GM19035 (cell line): ENCODE data around the gene CPTP.

Source experiments
- ATAC-seq: cut with Tn5 transposase; IDR thresholded peaks from one replicate; pipeline ENCODE4 v1.9.1; 2021; ENCODE audit not compliant: unreplicated experiment

CPTP gene

DNA sequence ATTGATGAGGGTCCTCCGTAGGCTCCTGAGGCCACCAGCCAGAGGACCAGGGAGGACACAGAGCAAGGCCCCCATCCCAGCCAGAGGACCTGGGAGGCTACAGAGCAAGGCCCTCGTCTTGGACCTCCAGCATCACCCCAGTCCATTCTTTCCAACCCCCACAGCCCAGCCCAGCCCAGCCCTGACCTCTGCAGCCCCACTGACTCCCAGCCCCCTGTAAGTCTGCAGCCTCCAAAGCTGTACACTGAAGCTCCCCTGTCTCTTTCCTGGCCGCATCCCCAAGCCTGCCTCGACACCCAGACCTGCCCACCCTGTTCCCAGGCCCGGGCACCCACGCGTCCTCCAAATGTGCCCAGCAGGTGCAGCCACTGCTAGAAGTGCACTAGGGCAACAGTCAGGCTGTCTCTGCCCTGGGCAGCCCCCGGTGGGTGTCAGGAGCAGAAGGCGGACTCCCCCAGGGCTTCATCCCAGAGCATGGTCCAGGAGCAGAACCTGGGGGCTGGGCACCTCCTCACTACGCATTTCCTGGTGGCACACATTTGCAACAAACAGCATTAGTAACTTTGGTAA lies 22.5 kb downstream of the CPTP start:
- ATAC-seq, result no peak

DNA sequence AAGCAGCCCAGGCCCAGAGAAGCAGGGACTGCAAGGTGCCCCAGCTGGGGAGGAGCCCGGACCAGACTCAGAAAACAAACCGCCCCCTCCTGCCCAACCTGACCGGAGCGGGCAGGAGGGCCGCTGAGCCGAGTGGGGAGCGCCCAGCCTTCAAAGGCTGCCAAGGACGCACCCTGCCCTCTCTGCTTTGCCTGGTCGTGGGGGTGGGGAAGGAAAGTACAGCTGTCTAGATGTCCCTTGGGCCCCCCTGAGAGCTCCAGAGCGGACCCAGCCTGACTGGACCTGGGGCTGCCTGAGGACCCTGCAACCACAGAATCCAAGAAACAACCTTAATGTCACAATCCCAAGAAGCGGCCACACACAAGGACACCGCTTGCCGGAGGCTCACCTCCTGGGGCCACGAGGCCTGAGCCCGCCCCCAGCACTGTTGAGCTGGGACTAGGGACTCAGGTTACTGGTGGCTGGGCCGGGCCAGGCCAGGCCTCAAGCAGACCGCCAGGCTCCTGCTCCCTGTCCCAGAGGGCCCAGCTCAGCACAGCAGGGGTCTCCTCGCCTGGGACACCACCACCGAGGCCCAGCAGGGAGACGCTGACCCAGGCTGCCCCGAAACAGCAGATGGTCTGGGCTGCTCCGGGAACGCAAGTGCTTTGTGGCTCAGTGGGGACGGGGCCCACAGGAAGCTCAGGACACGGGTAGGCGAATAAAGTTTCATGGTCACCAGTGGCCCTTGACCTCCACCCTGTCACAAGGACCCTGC lies 23.2 kb downstream of the CPTP start:
- ATAC-seq, result no peak

DNA sequence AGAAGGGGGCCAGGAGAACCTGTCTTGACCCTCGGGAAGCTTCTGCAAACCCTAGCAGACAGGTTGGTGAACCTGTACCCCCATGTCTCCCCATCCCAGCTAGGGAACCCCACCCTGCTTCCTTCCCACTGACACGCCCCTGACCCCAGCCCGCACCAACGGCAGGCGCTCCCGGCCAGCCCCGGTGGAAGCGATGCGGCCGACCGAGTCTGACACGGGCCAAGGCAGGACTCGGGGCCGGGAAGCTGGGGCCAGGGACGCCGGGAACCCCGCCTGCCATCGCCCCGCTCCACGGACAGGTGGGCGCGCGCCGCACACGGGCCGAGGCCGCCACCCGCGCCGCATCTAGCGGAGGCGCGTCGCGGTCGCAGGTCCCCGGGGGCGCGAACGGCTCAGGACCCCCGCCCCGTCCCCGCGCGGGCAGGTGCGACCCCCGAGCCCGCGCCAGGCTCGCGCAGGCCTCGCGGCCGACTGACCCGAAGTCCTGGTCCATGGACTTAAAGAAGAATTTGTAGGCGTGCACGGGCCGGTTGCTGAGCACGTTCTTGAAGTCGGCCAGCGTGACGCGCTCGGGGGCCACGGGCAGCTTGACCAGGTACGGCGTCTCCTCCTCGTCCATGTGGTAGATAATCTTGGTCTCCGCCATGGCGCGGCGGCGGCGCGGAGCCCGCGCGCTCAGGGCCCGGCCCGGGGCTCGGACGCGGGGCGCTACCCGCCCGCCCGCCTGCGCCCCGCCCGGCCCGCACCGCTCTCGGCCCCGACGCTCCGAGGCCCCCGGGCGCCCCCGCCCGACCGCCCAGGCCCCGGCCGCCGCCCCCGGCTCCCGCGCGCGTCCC lies 24.0 kb downstream of the CPTP start:
- peak; percentile 34 for ATAC-seq

DNA sequence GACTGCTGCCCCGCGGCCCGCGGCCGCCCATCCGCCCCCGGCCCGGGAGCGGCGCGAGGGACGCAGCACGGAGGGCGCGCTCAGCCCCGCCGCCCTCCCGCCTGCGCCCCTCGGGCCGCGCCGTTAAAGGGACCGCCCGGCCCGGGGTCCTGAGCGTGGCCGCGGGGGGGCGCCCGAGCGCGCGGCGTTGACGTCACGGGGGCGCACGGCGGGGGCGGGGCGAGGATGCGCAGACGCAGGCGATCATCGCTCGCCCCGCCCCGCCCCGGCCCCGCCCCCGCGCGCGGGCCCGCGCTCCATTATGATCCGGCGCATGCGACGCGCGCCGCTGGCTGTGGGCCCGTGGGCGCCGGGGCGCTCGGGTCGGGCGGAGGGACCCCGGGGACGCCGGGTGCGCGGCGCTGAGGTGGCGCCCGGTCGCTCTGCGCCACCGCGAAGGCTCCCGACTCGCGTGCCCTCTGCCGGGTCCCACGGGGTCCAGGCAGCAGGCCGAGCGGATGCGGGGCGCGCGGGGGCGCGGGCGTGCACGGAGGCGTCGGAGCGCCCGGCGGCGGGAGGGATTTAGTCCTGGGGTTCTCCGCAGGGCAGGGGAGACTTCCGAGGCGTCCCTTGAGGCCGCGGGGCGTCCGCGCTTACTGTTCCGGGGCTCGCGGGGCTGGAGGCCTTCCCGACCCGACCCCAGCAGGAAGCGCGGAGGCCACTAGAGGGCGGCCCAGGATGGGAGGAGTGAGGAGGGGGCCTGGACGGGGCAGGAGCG lies 24.8 kb downstream of the CPTP start, which contains the start of gene DVL1:
Gene DVL1 (minus strand): TSS at position 163 of the 757 bp plus-strand sequence. CDS start 353 bp downstream, outside the sequence.
- ATAC-seq, result peak; percentile 66

DNA sequence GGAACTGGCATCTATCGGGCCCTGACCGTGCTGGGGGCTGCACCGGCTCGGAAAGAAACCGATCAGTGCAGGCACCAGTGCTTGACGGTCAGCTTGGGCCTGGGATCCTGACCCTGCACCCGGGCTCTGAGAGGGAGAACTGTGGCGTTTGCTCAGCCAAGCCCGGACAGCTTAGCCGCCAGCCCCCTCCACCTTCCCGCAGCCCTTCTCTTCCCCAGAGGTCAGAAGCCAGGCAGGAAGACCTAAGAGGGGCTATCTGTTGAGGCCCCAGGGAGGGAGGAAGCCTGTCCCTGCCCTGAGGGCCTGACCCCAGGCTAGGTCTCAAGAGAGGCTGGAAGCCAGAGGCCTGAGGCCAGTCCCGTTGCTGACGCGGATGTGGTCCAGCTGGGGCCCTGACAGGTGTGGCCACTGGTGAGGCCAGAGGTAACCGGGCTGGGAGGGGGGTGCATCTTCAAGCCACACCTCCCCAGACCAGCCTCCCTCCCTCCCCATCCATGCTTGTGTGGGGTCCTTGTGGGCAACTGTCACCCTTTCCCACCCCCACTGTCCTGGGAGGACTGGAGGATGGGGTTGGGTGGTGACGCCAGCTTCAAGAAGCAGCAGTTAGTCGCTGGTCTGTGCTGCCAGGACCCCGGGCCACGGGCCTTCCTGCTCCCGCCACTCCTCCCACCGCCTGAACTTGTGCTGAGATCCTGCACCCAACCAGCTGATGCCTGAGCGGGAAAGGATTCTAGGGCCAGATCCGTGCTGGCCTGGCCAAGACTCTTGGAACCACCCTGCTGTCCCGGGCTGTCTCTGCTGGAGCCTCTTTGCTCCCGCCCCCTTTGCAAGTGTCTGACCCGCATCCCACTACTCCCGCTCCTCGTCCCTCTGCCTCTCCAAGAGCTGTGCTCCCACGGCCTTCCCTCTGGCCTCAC lies 27.2 kb downstream of the CPTP start:
- ATAC-seq, result no peak

DNA sequence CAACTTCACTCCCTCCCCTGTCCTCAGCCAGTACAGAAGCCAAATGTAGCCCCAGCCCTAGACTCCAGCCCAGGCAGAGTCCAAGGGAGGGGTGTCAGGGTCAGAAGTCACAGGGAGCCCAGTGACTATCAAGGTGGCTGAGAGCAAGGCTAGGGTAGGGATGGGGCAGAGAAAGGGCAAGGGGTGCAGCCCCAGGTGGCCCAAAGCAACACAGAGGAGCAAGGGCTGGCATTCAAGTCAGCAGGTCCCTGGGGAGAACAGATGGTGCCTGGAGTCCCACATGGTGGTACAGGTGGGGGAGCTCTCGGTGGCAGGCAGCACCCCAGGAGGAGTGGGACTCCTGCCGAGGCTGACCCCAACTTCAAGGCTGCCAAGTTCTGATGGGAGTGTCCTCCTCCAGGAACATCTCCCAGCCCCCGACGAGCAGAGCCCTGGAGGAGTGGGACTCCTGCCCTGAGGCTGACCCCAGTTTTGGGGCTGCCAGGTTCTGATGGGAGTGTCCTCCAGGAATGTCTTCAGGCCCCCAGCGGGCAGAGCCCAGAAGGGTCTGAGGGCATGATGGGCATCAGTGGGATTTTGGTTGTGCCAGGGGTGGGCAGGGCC lies 28.3 kb downstream of the CPTP start:
- ATAC-seq, result no peak

DNA sequence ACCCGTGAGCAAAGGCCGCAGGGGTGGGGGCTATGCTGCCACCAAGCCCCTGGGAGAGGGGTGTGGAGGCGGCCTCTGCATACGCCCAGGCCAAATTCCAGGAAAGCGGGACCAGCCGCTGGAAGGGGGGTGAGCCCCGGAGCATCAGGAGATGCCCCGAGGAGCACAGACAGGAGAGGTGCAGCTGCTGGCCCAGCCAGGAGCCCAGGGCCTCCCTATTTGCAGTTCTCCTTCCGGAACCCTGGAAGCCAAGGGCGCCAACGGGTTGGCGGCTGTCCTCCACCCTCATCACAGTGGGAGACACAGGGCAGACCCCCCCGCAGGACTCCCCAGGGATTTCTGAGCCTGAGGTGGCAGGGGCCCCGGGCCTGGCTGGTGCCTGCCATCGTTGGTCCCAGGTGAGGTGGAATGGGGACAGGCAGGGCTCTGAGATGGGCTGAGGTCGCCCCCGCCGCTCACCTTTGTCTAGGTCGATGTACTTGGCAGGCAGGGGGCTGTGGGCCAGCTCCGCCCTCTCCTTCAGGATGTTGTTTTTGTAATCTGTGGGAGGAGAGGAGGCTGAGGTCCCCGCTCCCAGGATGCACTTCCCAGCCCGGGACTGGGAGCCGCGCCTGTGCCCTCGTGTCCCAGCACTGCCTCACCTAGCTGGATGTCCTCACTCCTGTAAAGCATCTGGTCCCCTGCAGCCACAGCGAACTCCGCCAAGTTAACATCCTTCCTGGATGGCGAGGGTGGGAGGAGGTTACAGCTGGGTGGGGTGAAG lies 29.0 kb downstream of the CPTP start:
- ATAC-seq, result no peak

DNA sequence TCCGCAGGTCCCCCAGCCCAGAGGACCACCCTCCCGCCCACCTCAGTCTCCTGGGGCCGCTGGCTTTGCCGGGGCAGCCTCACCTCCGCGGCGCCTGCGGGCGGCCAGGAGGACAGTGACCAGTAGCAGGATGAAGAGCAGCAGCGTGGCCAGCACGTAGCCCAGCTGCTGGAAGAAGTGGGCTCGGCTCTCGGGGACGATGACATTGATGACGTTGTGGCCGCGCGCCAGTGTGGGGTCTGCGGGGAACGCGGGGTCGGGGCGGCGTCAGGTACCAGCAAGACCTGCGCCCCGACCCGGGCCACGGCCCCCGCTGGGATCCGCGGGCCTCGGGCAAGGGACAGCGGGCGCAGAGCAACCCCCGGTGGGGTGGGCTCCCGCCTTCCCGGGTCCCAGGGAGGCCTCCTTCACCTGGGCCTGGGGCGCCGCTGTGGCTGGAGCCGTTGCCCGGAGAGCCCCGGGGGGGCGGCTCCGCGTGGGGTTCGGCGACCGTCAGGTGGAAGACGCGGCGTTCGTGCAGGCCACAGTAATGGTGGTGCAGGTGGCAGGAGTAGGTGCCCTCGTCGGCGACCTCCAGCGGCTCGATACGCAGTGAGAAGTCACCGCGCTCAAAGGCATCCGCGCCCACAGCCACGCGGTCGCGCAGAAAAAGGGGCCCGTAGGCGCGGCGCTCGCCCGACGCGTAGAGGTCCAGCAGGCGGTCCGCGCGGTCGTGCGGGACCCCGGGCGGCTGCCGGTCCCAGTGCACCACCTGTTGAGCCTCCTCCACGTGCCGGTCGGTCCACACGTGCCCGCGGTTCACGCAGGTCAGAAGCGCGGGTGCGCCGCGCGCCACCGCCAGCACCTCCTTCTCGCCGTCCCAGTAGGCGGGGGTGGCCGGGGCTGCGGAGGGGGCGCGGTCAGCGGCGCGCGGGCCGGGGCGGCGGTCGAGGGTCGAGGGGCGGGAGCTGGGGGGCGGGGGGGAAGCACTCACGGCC lies 30.0 kb downstream of the CPTP start:
- no peak for ATAC-seq

DNA sequence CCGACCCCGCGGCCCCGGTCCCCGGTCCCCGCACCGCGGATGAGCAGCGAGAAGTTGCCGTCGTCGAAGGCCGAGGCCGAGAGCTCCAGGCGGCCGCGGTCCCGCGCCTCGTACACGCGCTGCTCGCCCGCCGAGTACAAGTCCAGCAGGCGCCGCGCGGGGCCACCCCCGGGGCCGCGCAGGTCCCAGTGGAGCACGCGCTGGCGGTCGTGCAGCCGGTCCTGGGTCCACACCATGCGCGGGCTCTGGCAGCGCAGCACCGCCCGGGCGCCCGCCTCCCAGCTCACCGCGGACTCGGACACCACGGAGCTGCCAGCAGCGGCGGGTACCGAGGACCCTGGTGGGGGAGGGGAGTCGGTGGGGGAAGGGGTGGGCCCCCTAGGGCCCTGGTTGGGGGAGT lies 30.8 kb downstream of the CPTP start:
- no peak for ATAC-seq

DNA sequence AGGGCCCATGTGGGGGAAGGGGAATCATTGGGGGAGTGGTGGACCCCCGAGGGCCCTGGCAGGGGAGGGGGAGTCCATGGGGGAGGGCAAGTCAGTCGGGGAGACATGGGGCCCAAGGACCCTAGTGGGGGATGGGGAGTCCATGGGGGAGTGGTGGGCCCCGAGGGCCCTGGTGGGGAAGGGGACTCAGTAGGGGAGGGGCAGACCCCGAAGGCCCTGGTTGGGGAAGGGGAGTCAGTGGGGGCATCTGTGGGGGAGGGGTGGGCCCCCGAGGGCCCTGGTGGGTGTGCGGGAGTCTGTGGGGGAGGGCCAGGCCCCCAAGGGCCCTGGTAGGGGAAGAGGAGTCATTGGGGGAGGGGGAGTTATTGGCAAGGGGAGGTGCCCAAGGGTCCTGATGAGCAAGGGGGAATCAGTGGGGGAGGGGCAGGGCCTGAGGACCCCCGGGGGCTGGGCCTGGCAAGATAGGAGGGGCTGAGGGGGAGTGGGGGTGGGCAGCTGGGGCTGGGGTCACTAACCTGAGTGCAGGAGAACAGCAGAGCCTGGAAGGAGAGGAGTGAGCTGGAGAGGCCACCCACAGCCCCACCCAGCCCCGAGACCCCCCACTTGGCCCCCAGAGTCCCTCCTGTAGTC lies 31.7 kb downstream of the CPTP start:
- no peak for ATAC-seq

DNA sequence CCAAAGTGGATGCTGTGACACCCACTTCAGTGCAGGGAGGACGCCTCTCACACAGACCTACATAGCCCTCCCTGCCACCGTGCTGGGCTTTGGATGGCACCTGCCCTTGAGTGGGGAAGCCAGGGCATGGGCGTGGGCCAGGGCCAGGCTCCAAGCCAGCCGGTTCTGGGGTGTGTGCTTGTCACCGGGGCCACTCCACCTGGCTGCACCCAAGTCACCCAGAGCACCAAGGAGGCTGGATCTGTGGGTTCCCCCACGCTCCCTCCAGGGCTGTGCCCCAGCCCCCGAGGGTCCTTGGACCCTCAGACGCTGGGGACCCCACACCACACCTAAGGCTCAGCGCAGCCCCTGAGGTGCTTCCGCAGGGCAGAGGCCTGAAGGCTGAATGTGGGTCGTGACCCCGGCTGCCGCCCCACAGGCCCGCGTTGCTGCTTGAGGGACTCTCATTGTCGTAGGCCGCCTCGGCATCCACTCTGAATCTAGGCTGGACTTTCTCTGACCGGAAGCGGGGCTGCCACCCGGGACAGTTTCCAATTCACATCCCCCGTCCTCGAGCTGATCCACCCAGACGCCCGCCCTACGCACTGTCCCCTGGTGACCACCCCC lies 32.3 kb downstream of the CPTP start:
- no peak for ATAC-seq

DNA sequence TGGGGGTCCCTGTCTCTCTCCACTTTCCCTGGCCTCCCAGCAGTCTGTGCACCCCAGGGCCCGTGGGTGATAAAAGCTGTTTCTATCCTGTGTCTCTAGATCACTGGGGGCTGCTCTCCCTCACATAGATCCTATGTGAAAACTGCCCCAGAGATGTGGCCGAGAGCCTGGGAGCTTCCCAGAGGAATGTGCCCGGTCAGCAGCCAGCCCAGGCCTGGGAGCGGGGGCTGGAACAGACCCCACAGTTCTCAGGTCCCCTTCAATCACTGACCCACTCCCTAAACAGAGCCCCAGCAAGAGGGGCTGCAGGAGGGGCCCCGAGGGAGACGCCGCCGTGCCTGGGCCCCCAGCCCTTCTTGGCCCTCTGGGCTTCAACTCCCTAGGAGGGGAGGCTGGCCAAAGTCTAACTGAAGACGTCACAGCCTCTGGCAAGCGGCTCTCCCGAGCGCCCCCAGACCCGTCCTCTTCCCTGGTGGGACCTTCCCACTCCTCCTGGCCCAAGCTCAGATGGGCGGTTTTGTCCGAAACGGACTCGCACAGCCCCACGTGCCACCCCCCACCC lies 33.4 kb downstream of the CPTP start:
- no peak for ATAC-seq

DNA sequence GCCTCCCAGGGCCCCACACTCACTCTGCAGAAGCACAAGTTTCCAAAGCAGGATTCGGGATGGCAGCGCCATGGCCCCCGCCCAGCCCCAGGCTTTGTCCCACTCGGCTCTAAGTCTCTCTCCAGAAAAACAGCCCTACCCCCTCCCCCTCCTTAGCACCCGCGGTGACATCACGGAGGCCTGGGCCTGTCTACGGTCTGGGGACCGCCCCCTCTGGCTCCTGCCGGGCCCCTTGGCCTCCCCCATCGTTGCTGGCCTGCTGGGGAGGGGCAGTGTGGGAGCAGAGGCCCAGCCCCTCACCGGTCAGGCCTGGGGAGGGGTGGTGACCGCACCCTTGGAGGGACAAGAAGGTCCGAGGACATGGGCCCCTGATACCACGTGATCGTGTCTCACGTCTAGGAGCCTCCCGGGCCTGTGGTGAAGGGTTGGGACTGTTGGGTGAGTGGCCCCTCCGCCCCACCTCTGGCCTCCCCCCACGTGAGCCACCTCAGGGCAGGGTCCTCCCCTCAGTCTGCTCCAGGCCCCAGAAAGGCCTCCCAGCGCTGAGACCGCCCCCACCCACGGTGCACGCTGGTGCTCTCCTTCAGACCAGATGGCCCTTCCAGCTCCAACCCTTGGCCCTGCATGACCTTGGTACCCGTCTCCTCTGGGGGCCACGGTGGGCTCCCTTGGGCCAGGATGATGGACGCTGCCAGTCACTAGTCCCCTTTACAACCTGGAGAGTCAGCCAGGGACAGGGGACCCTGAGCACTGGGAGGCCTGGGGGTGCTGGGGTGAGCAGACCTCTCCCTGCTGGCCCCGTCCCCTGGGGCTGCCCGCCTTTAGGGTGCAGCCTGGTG lies 34.0 kb downstream of the CPTP start, which contains the start of gene MXRA8:
Gene MXRA8 (minus strand): TSS at position 123 of the 839 bp plus-strand sequence. CDS start 51 bp downstream, at position 72.
- ATAC-seq, result no peak

DNA sequence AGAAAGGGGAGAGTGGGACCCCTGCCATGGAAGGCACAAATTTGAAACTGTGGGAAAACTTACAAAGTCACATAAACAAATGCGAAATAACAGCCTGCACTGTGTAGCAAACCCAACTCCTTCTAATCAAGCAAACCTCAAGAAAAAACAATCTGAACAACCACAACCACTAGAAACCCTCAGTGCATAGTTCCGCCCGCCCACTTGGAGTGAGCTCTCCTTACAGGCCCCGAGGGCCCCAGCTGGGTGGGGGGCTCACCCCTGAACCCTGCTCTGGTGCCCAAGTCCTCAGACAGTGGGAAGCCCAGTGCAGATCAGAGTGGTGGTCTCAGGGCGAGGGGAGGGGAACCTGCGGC lies 34.7 kb downstream of the CPTP start:
- no peak for ATAC-seq

DNA sequence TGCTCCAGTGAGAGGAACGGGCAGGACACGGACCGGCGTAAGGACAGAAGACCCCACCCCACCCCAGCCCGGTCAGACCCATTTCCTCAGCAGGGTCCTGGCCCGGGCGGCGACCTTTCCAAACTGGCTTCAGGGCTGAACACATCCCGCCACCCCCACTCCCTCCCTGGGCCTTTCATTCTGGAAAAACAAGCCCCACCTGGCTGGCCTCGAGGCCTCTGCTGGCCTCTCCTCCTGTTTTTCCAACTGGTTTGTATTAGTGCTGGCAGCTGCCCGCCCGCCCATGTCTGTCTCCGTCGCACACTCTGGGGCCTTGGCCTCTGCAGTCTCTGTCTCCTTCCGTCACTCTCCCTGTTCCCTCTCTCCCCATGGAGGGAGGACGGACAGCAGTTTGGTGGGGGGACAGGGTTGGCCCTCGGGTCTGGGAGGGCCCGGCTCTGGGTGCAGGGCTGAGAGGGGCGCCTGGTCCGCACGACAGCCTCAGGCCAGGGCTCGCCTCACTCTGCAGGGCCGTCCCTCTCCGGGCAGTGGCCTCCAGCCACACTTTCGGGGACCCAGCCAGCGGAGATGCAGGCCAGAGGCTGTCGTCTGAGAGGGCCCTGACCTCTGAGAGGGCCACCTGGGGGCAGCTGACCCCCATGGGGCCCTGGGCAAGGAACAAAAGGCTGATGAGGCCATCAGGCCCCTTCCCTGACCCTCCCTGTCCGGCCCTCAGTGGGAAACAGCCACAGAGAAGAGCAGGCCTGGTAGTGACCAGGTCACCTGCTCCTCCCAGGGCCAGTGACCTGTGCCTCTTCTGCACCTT lies 35.3 kb downstream of the CPTP start:
- ATAC-seq, result no peak
